Liver (tissue), 3 donors: ENCODE measurements around the gene INPP5A.

ENCODE experiments used
- REST ChIP-seq: IDR thresholded peaks from 2 replicates; pipeline ENCODE4 v1.6.1; 2016; ENCODE audit warnings: antibody characterized with exemption, mild to moderate bottlenecking
- SP1 ChIP-seq: IDR thresholded peaks from 2 replicates; pipeline ENCODE4 v1.6.1; 2018; ENCODE audit warnings: antibody characterized with exemption, mild to moderate bottlenecking
- TF ChIP-seq, protein P1 (sequence below): IDR thresholded peaks from 2 replicates; pipeline ENCODE4 v1.6.1; 2016; ENCODE audit warnings: antibody characterized with exemption
- TF ChIP-seq, protein P2 (sequence below): fragments of 150-350 bp; IDR thresholded peaks from 2 replicates; pipeline ENCODE4 v1.5.1; 2017; ENCODE audit warnings: improper control_type of control experiment, low read depth, low read length; ENCODE audit not compliant: missing input control
- donor health status: healthy.
- donor health status: healthy.

- TF ChIP-seq, protein P1, sequence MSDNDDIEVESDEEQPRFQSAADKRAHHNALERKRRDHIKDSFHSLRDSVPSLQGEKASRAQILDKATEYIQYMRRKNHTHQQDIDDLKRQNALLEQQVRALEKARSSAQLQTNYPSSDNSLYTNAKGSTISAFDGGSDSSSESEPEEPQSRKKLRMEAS = no peak
- TF ChIP-seq, protein P2, sequence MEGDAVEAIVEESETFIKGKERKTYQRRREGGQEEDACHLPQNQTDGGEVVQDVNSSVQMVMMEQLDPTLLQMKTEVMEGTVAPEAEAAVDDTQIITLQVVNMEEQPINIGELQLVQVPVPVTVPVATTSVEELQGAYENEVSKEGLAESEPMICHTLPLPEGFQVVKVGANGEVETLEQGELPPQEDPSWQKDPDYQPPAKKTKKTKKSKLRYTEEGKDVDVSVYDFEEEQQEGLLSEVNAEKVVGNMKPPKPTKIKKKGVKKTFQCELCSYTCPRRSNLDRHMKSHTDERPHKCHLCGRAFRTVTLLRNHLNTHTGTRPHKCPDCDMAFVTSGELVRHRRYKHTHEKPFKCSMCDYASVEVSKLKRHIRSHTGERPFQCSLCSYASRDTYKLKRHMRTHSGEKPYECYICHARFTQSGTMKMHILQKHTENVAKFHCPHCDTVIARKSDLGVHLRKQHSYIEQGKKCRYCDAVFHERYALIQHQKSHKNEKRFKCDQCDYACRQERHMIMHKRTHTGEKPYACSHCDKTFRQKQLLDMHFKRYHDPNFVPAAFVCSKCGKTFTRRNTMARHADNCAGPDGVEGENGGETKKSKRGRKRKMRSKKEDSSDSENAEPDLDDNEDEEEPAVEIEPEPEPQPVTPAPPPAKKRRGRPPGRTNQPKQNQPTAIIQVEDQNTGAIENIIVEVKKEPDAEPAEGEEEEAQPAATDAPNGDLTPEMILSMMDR = no peak
- TF ChIP-seq SP1 (no peak), REST (no peak)
Measured at GRCh38 chr10:132685101-132685891, 147.7 kb downstream of the INPP5A start.
